Activated CD8-positive, alpha-beta memory T cell treated with anti-CD3 and anti-CD28 coated beads, Interleukin-2, amount 50 U/mL, for 1 hour (primary cell): Measurements from ENCODE around the gene GSTA1.
"Not testable (repeated sequence)": the region's sequence is repeated elsewhere in the genome, so short reads cannot be mapped to it uniquely, and the experiment has no call there.

Experiments
- DNase-seq: peaks from one replicate; pipeline ENCODE4 v3.0.0-alpha.2; 2020; ENCODE audit errors: extremely low read depth

GSTA1 gene

GRCh38 chr6:52757651-52758338 is 45.8 kb downstream of the GSTA1 start:
- not testable (repeated sequence) for DNase-seq

- DNase-seq: no peak
Measured at GRCh38 chr6:52754443-52754842, 49.2 kb downstream of the GSTA1 start.

GRCh38 chr6:52753137-52753536 is 50.5 kb downstream of the GSTA1 start:
- DNase-seq: not testable (repeated sequence)

- no peak for DNase-seq
Measured at GRCh38 chr6:52752310-52752709, 51.3 kb downstream of the GSTA1 start.

- DNase-seq: no peak
Measured at GRCh38 chr6:52749556-52750152, 54.0 kb downstream of the GSTA1 start.

- not testable (repeated sequence) for DNase-seq
Measured at GRCh38 chr6:52747301-52747700, 56.3 kb downstream of the GSTA1 start.

GRCh38 chr6:52746213-52746612 is 57.4 kb downstream of the GSTA1 start:
- DNase-seq: no peak

GRCh38 chr6:52745764-52746201 is 57.8 kb downstream of the GSTA1 start:
- DNase-seq: no peak

- no peak for DNase-seq
Measured at GRCh38 chr6:52741872-52742271, 61.7 kb downstream of the GSTA1 start.
